ENCODE measurements around the gene CCDC106.

The CCDC106 gene

GRCh38 chr19:55602104-55603001 lies 45.7 kb upstream of the CCDC106 start:
- no peak overlapping the region for H3K27ac ChIP-seq
- no peak overlapping the region for H3K4me3 ChIP-seq
- no peak for DNase-seq (ENCODE audit: low spot score)
- TF ChIP-seq CTCF (IDR thresholded peaks at IDR 0.05): no peak

DNA sequence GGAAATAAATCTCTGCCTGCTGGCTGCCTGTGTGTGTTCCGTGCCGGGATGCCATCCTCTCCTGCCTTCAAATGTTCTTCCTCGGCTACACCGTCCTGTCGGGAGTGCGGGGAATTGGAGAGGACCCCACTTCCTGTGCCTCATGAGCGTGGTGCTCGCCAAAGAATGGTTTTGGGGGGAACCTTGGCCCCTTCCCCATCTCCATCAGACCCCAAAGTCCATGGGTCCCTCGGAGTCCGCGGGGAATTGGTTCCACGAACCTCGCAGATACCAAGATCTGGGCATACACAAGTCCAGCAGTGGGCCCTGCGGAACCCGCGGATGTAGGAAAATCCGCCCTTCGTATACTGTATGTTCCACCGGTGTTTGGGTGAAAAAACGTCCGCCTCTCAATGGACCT lies 44.9 kb upstream of the CCDC106 start:
- TF ChIP-seq CTCF (IDR thresholded peaks at IDR 0.05): no peak
- Histone ChIP-seq H3K27ac (no peak overlapping the region), H3K4me3 (no peak overlapping the region)
- no peak for DNase-seq (ENCODE audit: low spot score)

DNA sequence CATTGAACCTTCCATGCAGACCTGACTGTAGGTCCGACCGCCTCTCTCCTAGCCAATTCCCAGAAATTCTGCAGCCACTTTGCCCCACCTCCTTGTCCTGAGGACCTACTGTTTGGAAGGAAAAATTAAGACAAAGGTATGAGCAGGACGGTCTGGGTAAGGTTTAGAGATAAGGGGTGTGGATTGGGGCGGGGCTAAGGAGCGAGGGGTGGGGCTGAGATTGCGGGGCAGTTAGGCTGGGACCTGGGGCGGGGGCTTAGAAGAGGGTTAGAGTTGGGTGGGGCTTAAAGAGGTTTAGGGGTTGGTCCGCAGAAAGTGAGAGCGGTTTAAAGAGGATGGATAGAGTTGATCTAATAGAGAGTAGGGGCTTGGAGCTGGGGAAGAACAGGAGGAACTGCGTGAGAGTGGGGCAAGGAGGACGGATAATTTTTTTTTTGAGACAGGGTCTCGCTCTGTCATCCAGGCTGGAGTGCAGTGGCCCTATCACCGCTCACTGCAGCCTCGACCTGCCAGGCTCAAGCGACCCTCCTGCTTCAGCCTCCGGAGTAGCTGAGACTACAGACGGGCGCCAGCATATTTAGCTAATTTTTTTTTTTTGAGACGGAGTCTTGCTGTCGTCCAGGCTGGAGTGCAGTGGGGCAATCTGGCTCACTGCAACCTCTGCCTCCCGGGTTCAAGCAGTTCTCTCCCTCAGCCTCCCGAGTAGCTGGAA lies 44.3 kb upstream of the CCDC106 start:
- TF ChIP-seq CTCF (IDR thresholded peaks at IDR 0.05): no peak
- Histone ChIP-seq H3K4me3 (no peak overlapping the region), H3K27ac (peak overlapping the region in 1 of 2 donors; percentile 99)
- DNase-seq (ENCODE audit: low spot score): no peak

DNA sequence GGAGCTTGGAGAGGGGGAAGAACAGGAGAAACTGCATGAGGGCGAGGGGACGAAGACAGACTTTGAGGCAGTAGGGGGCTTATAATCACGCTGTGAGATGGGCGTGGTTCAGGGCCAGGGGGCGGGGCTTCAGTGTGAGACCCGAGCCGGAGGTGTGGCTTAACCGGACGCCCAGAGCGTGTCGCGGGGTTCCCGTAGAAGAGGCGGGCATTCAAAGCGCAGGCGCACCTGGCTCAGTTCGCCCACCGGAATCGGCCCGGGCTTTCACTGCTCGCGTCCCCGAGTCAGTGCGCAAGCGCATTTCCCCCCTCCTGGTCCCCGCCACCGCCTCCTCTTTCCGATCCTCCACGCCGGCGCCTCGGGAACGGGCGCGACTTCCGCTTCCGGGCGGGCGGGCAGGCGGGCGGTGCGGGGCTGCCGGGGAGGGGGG lies 42.8 kb upstream of the CCDC106 start:
- peak; percentile 97 for DNase-seq (ENCODE audit: low spot score)
- peak overlapping the region; percentile 97 for H3K4me3 ChIP-seq
- peak overlapping the region; percentile 91 to 99 for H3K27ac ChIP-seq
- no peak for TF ChIP-seq CTCF (IDR thresholded peaks at IDR 0.05)

GRCh38 chr19:55605637-55606470 lies 42.2 kb upstream of the CCDC106 start, which contains the start of gene ZNF865:
Gene ZNF865 (plus strand): TSS chr19:55605647. CDS start chr19:55613619, 7,972 bp downstream.
- TF ChIP-seq CTCF (IDR thresholded peaks at IDR 0.05): peak; percentile 19
- DNase-seq (ENCODE audit: low spot score): peak; percentile 85
- Histone ChIP-seq H3K27ac (peak within 1 kb of the TSS; percentile 91 to 99), H3K4me3 (peak within 1 kb of the TSS; percentile 97)

DNA sequence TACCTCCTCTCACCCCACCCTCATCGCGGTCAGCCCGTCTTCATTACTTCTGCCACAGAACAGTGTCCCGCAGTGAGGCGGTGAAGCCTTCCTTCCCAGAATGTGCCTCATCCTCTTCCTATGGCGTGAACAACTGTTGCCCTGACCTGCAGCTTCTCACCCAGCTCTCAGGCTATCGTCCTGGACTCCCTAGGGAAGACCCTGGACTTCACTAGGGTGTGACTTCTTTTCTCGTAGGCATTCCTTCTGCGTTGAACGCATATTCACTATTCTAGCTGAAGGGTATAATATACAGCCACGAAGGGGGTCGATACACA lies 41.6 kb upstream of the CCDC106 start:
- Histone ChIP-seq H3K4me3 (peak overlapping the region; percentile 97), H3K27ac (peak overlapping the region; percentile 91 to 99)
- no peak for DNase-seq (ENCODE audit: low spot score)
- no peak for TF ChIP-seq CTCF (IDR thresholded peaks at IDR 0.05)

Data from coronary artery (tissue), 2 donors.